Muscle layer of duodenum (tissue), 2 donors: ENCODE results near the gene EIF6.

ENCODE experiments used
- H3K27ac ChIP-seq: one replicate; pipeline ENCODE4 v1.7.0; 2013; ENCODE audit warnings: mild to moderate bottlenecking, low read length
- H3K27me3 ChIP-seq: one replicate; pipeline ENCODE4 v1.7.0; 2013; ENCODE audit warnings: low read depth, mild to moderate bottlenecking, control low read depth, low read length
- H3K36me3 ChIP-seq, 2 donors: one replicate each; pipeline ENCODE4 v1.7.0; 2013; ENCODE audit warnings: low read length in 2 of 2, control low read depth in 1 of 2, mild to moderate bottlenecking in 1 of 2; ENCODE audit not compliant: insufficient read depth in 2 of 2, control insufficient read depth in 1 of 2
- H3K4me1 ChIP-seq, 2 donors: one replicate each; pipeline ENCODE4 v1.7.0; 2013; ENCODE audit warnings: low read length in 2 of 2, mild to moderate bottlenecking in 2 of 2, control low read depth in 1 of 2, moderate library complexity in 1 of 2; ENCODE audit not compliant: insufficient read depth in 2 of 2, control insufficient read depth in 1 of 2
- H3K4me3 ChIP-seq, 2 donors: one replicate each; pipeline ENCODE4 v1.7.0; 2013; ENCODE audit warnings: low read length in 2 of 2, low read depth in 1 of 2, mild to moderate bottlenecking in 1 of 2
- H3K9me3 ChIP-seq, 2 donors: one replicate each; pipeline ENCODE4 v1.7.0; 2013; ENCODE audit warnings: low read length in 2 of 2, control low read depth in 1 of 2, mild to moderate bottlenecking in 1 of 2; ENCODE audit not compliant: control insufficient read depth in 1 of 2
- donor health status: healthy.

The EIF6 gene

GRCh38 chr20:35311409-35311808 is 26.8 kb upstream of the EIF6 start:
- Histone ChIP-seq H3K4me3 (no peak overlapping the region), H3K27me3 (no peaks in the 10 kb centered on the region), H3K36me3 (peaks cover 0 to 12% of the 10 kb centered on the region in 2 donors), H3K4me1 (peaks cover 4 to 15% of the 10 kb centered on the region in 2 donors), H3K27ac (no peak overlapping the region), H3K9me3 (no peaks in the 10 kb centered on the region)

- peaks cover 0 to 13% of the 10 kb centered on the region in 2 donors for H3K36me3 ChIP-seq
- H3K4me3 ChIP-seq: no peak overlapping the region
- H3K27me3 ChIP-seq: no peaks in the 10 kb centered on the region
- no peaks in the 10 kb centered on the region for H3K9me3 ChIP-seq
- peaks cover 4 to 24% of the 10 kb centered on the region in 2 donors for H3K4me1 ChIP-seq
- peak overlapping the region; percentile 36 for H3K27ac ChIP-seq
Observed at GRCh38 chr20:35307666-35308653, 23.4 kb upstream of the EIF6 start.

- Histone ChIP-seq H3K27ac (peak overlapping the region; percentile 36), H3K36me3 (peaks cover 0 to 6% of the 10 kb centered on the region in 2 donors), H3K9me3 (no peaks in the 10 kb centered on the region), H3K4me3 (no peak overlapping the region), H3K27me3 (no peaks in the 10 kb centered on the region), H3K4me1 (peaks cover 4 to 24% of the 10 kb centered on the region in 2 donors)
Observed at GRCh38 chr20:35306931-35307517, 22.5 kb upstream of the EIF6 start.

GRCh38 chr20:35305682-35306556 is 21.3 kb upstream of the EIF6 start:
- Histone ChIP-seq H3K27me3 (no peaks in the 10 kb centered on the region), H3K9me3 (no peaks in the 10 kb centered on the region), H3K4me3 (no peak overlapping the region), H3K27ac (peak overlapping the region; percentile 36), H3K36me3 (peaks cover 0 to 5% of the 10 kb centered on the region in 2 donors), H3K4me1 (peaks cover 4 to 24% of the 10 kb centered on the region in 2 donors)

GRCh38 chr20:35304956-35305355 is 20.4 kb upstream of the EIF6 start:
- no peaks in the 10 kb centered on the region for H3K9me3 ChIP-seq
- H3K36me3 ChIP-seq: peaks cover 0 to 5% of the 10 kb centered on the region in 2 donors
- no peaks in the 10 kb centered on the region for H3K27me3 ChIP-seq
- H3K4me1 ChIP-seq: peaks cover 4 to 24% of the 10 kb centered on the region in 2 donors
- no peak overlapping the region for H3K4me3 ChIP-seq
- H3K27ac ChIP-seq: peak overlapping the region; percentile 36

GRCh38 chr20:35303735-35304491 is 19.3 kb upstream of the EIF6 start:
- H3K36me3 ChIP-seq: peaks cover 0 to 5% of the 10 kb centered on the region in 2 donors
- no peak overlapping the region for H3K4me3 ChIP-seq
- peaks cover 4 to 24% of the 10 kb centered on the region in 2 donors for H3K4me1 ChIP-seq
- no peaks in the 10 kb centered on the region for H3K9me3 ChIP-seq
- H3K27me3 ChIP-seq: no peaks in the 10 kb centered on the region
- H3K27ac ChIP-seq: no peak overlapping the region

- H3K27ac ChIP-seq: no peak overlapping the region
- H3K4me3 ChIP-seq: no peak overlapping the region
- H3K27me3 ChIP-seq: no peaks in the 10 kb centered on the region
- peaks cover 0 to 5% of the 10 kb centered on the region in 2 donors for H3K36me3 ChIP-seq
- peaks cover 4 to 24% of the 10 kb centered on the region in 2 donors for H3K4me1 ChIP-seq
- H3K9me3 ChIP-seq: no peaks in the 10 kb centered on the region
Observed at GRCh38 chr20:35303382-35303734, 18.8 kb upstream of the EIF6 start.

- peaks cover 0 to 5% of the 10 kb centered on the region in 2 donors for H3K36me3 ChIP-seq
- peaks cover 4 to 20% of the 10 kb centered on the region in 2 donors for H3K4me1 ChIP-seq
- no peaks in the 10 kb centered on the region for H3K27me3 ChIP-seq
- H3K4me3 ChIP-seq: no peak overlapping the region
- no peak overlapping the region for H3K27ac ChIP-seq
- H3K9me3 ChIP-seq: no peaks in the 10 kb centered on the region
Observed at GRCh38 chr20:35302421-35303335, 18.1 kb upstream of the EIF6 start.

GRCh38 chr20:35301426-35301825 is 16.9 kb upstream of the EIF6 start:
- Histone ChIP-seq H3K4me3 (no peak overlapping the region), H3K27ac (no peak overlapping the region), H3K27me3 (no peaks in the 10 kb centered on the region), H3K9me3 (no peaks in the 10 kb centered on the region), H3K36me3 (peaks cover 0 to 5% of the 10 kb centered on the region in 2 donors), H3K4me1 (peaks cover 0 to 9% of the 10 kb centered on the region in 2 donors)
